ENCODE data around the gene PKDCC.

Gene PKDCC

GRCh38 chr2:42047488-42048298 lies at the start of gene PKDCC:
PKDCC (plus strand) TSS chr2:42048021; CDS start chr2:42048200, 179 bp downstream.
- DNase-seq (ENCODE audit: low read depth), result no peak

GRCh38 chr2:41998186-41999127 lies 49.4 kb upstream of the PKDCC start:
- no peak for DNase-seq (ENCODE audit: low read depth)

- DNase-seq (ENCODE audit: low read depth), result no peak
Observed at GRCh38 chr2:41999128-41999480, 48.7 kb upstream of the PKDCC start.

GRCh38 chr2:41999592-42000281 lies 48.1 kb upstream of the PKDCC start:
- no peak for DNase-seq (ENCODE audit: low read depth)

GRCh38 chr2:42001711-42002201 lies 46.1 kb upstream of the PKDCC start:
- no peak for DNase-seq (ENCODE audit: low read depth)

- no peak for DNase-seq (ENCODE audit: low read depth)
Observed at GRCh38 chr2:42007551-42007950, 40.3 kb upstream of the PKDCC start.

GRCh38 chr2:42008241-42008921 lies 39.4 kb upstream of the PKDCC start:
- DNase-seq (ENCODE audit: low read depth), result no peak

GRCh38 chr2:42009657-42010580 lies 37.9 kb upstream of the PKDCC start:
- DNase-seq (ENCODE audit: low read depth), result no peak

- DNase-seq (ENCODE audit: low read depth), result no peak
Observed at GRCh38 chr2:42010743-42011298, 37.0 kb upstream of the PKDCC start.

- no peak for DNase-seq (ENCODE audit: low read depth)
Observed at GRCh38 chr2:42012137-42012536, 35.7 kb upstream of the PKDCC start.

- DNase-seq (ENCODE audit: low read depth), result no peak
Observed at GRCh38 chr2:42012651-42013050, 35.2 kb upstream of the PKDCC start.

GRCh38 chr2:42013409-42013808 lies 34.4 kb upstream of the PKDCC start:
- no peak for DNase-seq (ENCODE audit: low read depth)

- DNase-seq (ENCODE audit: low read depth), result no peak
Observed at GRCh38 chr2:42021464-42021863, 26.4 kb upstream of the PKDCC start.

GRCh38 chr2:42025151-42025582 lies 22.7 kb upstream of the PKDCC start:
- DNase-seq (ENCODE audit: low read depth), result no peak

- no peak for DNase-seq (ENCODE audit: low read depth)
Observed at GRCh38 chr2:42026272-42026671, 21.5 kb upstream of the PKDCC start.

- DNase-seq (ENCODE audit: low read depth), result no peak
Observed at GRCh38 chr2:42028571-42029148, 19.2 kb upstream of the PKDCC start.

GRCh38 chr2:42029171-42029570 lies 18.6 kb upstream of the PKDCC start:
- DNase-seq (ENCODE audit: low read depth), result no peak

GRCh38 chr2:42029639-42030199 lies 18.1 kb upstream of the PKDCC start:
- DNase-seq (ENCODE audit: low read depth), result no peak

- DNase-seq (ENCODE audit: low read depth), result no peak
Observed at GRCh38 chr2:42030200-42030759, 17.5 kb upstream of the PKDCC start.

Data from activated gamma-delta T cell treated with anti-CD3 and anti-CD28 coated beads, Interleukin-2, amount 50 U/mL, for 16 hours (primary cell).